ENCODE data around the gene HECTD4. TPM values are rescaled to one million over a fixed set of nuclear protein-coding genes. Genes with fewer than 3 reads are reported as not detected.

The HECTD4 gene
- total RNA-seq, 1 donor from 2014 or later = 49.4 TPM

DNA sequence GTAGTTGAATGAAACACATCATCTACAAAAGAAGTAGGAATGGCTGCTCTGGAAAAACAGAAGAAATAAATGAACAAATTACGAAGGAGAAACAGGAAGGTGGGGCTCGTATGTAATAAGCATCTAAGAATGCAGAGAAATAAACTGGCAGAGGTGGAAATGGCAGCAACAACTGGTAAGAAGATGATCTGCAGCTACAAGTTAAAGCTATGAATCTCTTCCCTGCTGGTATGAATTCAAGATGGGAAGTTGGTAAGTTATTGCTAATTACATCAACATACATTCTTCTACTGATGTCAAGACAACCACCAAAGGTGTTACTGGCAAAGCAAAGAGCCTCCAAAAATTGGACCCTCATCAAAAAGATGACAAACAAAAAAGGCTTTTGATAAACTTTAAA, 59.8 kb downstream of the HECTD4 start:
- no peaks in the 10 kb centered on the region for H3K9me3 Mint-ChIP-seq
- no peaks in the 10 kb centered on the region for H3K27me3 Mint-ChIP-seq (ENCODE audit: low read depth)
- no peak overlapping the region for H3K4me3 Mint-ChIP-seq
- no peak for DNase-seq (ENCODE audit: low read depth, low spot score)
- peaks cover 9% of the 10 kb centered on the region for H3K4me1 Mint-ChIP-seq
- TF ChIP-seq CTCF (conservative IDR thresholded peaks at IDR 0.05) = no peak
- H3K27ac Mint-ChIP-seq (ENCODE audit: unreplicated experiment) = no peak overlapping the region
- H3K36me3 Mint-ChIP-seq (ENCODE audit: low read depth) = no peaks in the 10 kb centered on the region

- no peak for DNase-seq (ENCODE audit: low read depth, low spot score)
- H3K4me3 Mint-ChIP-seq = no peak overlapping the region
- no peaks in the 10 kb centered on the region for H3K9me3 Mint-ChIP-seq
- H3K36me3 Mint-ChIP-seq (ENCODE audit: low read depth) = no peaks in the 10 kb centered on the region
- no peak for TF ChIP-seq CTCF (conservative IDR thresholded peaks at IDR 0.05)
- no peaks in the 10 kb centered on the region for H3K27me3 Mint-ChIP-seq (ENCODE audit: low read depth)
- no peak overlapping the region for H3K27ac Mint-ChIP-seq (ENCODE audit: unreplicated experiment)
- peaks cover 9% of the 10 kb centered on the region for H3K4me1 Mint-ChIP-seq
These were observed 61.0 kb downstream of the HECTD4 start for GRCh38 chr12:112321245-112321644.

DNA sequence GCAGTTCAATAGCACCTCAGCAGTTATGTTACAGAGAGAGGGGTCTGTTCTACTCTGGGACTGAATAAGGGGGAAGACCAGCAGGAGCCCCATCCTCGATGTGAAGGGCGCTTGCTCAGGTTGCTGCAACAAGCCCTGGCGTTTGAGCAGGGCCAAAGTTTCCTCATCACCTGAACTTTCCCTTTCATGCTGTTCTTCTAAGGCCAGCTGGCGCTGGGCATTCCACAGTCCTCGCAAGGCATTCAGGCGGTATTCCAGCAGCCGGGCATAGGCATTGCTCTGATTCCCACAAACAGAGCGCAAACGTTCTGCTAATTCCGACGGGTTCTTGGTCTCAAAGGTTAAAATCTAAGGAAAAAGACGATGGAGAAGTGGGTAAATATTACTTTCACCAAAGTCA, 62.8 kb downstream of the HECTD4 start:
- peaks cover 9% of the 10 kb centered on the region for H3K4me1 Mint-ChIP-seq
- H3K27me3 Mint-ChIP-seq (ENCODE audit: low read depth) = no peaks in the 10 kb centered on the region
- peaks cover 2% of the 10 kb centered on the region for H3K36me3 Mint-ChIP-seq (ENCODE audit: low read depth)
- H3K9me3 Mint-ChIP-seq = no peaks in the 10 kb centered on the region
- no peak overlapping the region for H3K4me3 Mint-ChIP-seq
- TF ChIP-seq CTCF (conservative IDR thresholded peaks at IDR 0.05) = no peak
- no peak for DNase-seq (ENCODE audit: low read depth, low spot score)
- H3K27ac Mint-ChIP-seq (ENCODE audit: unreplicated experiment) = no peak overlapping the region

- H3K9me3 Mint-ChIP-seq = no peaks in the 10 kb centered on the region
These were observed 64.8 kb downstream of the HECTD4 start for GRCh38 chr12:112317481-112317880.

DNA sequence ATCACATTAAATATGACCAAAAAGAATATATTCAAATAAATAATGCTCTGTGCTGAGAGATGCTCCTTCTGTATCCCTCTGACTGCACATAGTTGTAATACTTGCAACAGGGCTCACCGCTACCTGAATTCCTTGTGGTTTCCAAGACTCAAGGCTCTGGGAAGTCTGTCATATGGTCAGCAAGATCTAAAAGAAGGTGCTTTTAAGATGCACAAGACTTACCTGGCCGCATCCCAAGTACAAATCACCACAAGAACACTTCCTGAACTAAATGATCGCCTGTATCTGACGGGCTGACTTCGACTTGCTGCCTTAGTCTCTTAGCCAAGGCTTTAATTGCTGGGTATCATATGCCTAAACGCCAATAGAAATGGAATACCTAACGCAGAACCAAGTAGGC, 67.2 kb downstream of the HECTD4 start:
- TF ChIP-seq CTCF (conservative IDR thresholded peaks at IDR 0.05) = no peak
- Mint-ChIP-seq H3K4me1 (no peaks in the 10 kb centered on the region), H3K9me3 (no peaks in the 10 kb centered on the region), H3K36me3 (ENCODE audit: low read depth) (peaks cover 5% of the 10 kb centered on the region), H3K4me3 (no peak overlapping the region), H3K27ac (ENCODE audit: unreplicated experiment) (no peak overlapping the region), H3K27me3 (ENCODE audit: low read depth) (no peaks in the 10 kb centered on the region)
- no peak for DNase-seq (ENCODE audit: low read depth, low spot score)

More at GRCh38 chr12:112317481-112317880, 64.8 kb downstream of the HECTD4 start:
- TF ChIP-seq CTCF (conservative IDR thresholded peaks at IDR 0.05) = no peak
- peaks cover 2% of the 10 kb centered on the region for H3K36me3 Mint-ChIP-seq (ENCODE audit: low read depth)
- no peak for DNase-seq (ENCODE audit: low read depth, low spot score)
- H3K27ac Mint-ChIP-seq (ENCODE audit: unreplicated experiment) = no peak overlapping the region
- no peak overlapping the region for H3K4me3 Mint-ChIP-seq
- peaks cover 4% of the 10 kb centered on the region for H3K4me1 Mint-ChIP-seq
- H3K27me3 Mint-ChIP-seq (ENCODE audit: low read depth) = no peaks in the 10 kb centered on the region

DNA sequence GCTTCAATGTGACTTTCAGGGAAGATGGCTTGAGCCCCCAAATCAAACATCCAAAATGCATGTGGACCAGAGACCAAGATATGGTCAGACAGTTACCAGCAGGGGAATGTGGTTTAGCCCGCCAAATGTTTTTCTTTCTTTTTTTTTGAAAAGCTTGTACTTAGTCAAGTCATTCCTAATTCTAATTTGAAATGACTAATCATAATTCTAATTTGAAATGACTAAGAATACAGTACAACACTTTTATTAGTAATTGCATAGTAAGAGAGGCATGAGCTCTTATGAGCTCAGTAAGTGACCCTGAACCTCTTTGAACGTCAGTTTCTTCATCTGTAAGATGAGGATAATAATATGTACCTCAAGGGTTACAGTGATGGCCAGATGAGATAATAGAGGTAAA, 72.4 kb downstream of the HECTD4 start:
- Mint-ChIP-seq H3K27me3 (ENCODE audit: low read depth) (no peaks in the 10 kb centered on the region), H3K9me3 (no peaks in the 10 kb centered on the region), H3K27ac (ENCODE audit: unreplicated experiment) (no peak overlapping the region), H3K36me3 (ENCODE audit: low read depth) (peaks cover 10% of the 10 kb centered on the region), H3K4me1 (peaks cover 6% of the 10 kb centered on the region), H3K4me3 (no peak overlapping the region)
- DNase-seq (ENCODE audit: low read depth, low spot score) = no peak
- TF ChIP-seq CTCF (conservative IDR thresholded peaks at IDR 0.05) = no peak

All from neural crest cell (in vitro differentiated cells).